OCI-LY7 (cell line): ENCODE measurements around the gene CFAP119. TPM values are rescaled to one million over a fixed set of nuclear protein-coding genes. Genes with fewer than 3 reads are reported as not detected.

ENCODE experiments used
- BruUV-seq: library from RNA; stranded (reverse); fragments of 400-500 nt; replicated peaks from 2 replicates; lab custom pipeline; 2021; lab: Mats Ljungman, UMichigan
- CTCF ChIA-PET: fragments of 300-600 bp; sonication (Branson Sonifier 250); formaldehyde crosslinking; loops from one replicate; lab custom pipeline; 2022; ENCODE audit warnings: antibody characterized with exemption; ENCODE audit not compliant: unreplicated experiment; lab: Charles Lee
- POLR2A ChIA-PET: fragments of 300-600 bp; sonication (Branson Sonifier 250); formaldehyde crosslinking; loops from one replicate; lab custom pipeline; 2022; ENCODE audit warnings: antibody characterized with exemption; lab: Charles Lee
- DNase-seq: peaks from one replicate; pipeline ENCODE4 v3.0.0-alpha.2; 2015; ENCODE audit warnings: low spot score
- H2AFZ ChIP-seq: fragments of 200-600 bp; sonication (generic), shearing (Covaris generic); 2 replicates; pipeline ENCODE4 v1.6.1; 2014; ENCODE audit warnings: mild to moderate bottlenecking, antibody characterized with exemption, low read length, moderate library complexity
- H3K27ac ChIP-seq: fragments of 200-600 bp; sonication (generic); 2 replicates; pipeline ENCODE4 v1.5.1; 2014; ENCODE audit warnings: mixed run types, low read depth, mild to moderate bottlenecking, moderate library complexity, low read length, inconsistent platforms; ENCODE audit not compliant: poor library complexity, severe bottlenecking
- H3K36me3 ChIP-seq: fragments of 200-600 bp; sonication (generic); 2 replicates; pipeline ENCODE4 v1.6.1; 2014; ENCODE audit warnings: mild to moderate bottlenecking, antibody characterized with exemption, low read length, moderate library complexity, mixed read lengths; ENCODE audit not compliant: insufficient read depth
- H3K4me1 ChIP-seq: fragments of 200-600 bp; sonication (generic); 2 replicates; pipeline ENCODE4 v1.5.1; 2014; ENCODE audit warnings: mild to moderate bottlenecking, low read length; ENCODE audit not compliant: insufficient read depth, poor library complexity, severe bottlenecking
- H3K4me2 ChIP-seq: fragments of 200-600 bp; sonication (generic); 2 replicates; pipeline ENCODE4 v1.6.1; 2014; ENCODE audit warnings: mild to moderate bottlenecking, low read length
- H3K4me3 ChIP-seq: fragments of 200-600 bp; sonication (generic); 2 replicates; pipeline ENCODE4 v1.5.1; 2014; ENCODE audit warnings: mild to moderate bottlenecking, low read depth, low read length; ENCODE audit not compliant: poor library complexity, severe bottlenecking
- H3K79me2 ChIP-seq: fragments of 200-600 bp; sonication (generic); 2 replicates; pipeline ENCODE4 v1.6.1; 2016; ENCODE audit warnings: low read depth, mild to moderate bottlenecking, low read length, moderate library complexity, mixed read lengths; ENCODE audit not compliant: insufficient read depth
- H3K9me2 ChIP-seq: fragments of 200-600 bp; sonication (generic); 2 replicates; pipeline ENCODE4 v1.6.1; 2016; ENCODE audit warnings: mild to moderate bottlenecking, low read length, mixed read lengths; ENCODE audit not compliant: insufficient read depth
- H3K9me3 ChIP-seq: fragments of 200-600 bp; sonication (generic); 2 replicates; pipeline ENCODE4 v1.6.1; 2014; ENCODE audit warnings: mild to moderate bottlenecking, mixed run types, low read length, mixed read lengths
- H4K20me1 ChIP-seq: fragments of 200-600 bp; sonication (generic); 2 replicates; pipeline ENCODE4 v1.6.1; 2014; ENCODE audit warnings: mild to moderate bottlenecking, antibody characterized with exemption, low read length, moderate library complexity, mixed read lengths; ENCODE audit not compliant: insufficient read depth
- EZH2phosphoT487 ChIP-seq: fragments of 200-600 bp; sonication (generic); IDR thresholded peaks from 2 replicates; pipeline ENCODE4 v1.6.1; 2018; ENCODE audit warnings: low read depth, borderline replicate concordance, mild to moderate bottlenecking, mixed run types, antibody characterized with exemption, low read length, moderate library complexity, mixed read lengths
- intact Hi-C: fragments of 100-400 bp; cut with micrococcal nuclease; formaldehyde crosslinking; loops from one replicate; pipeline ENCODE4 v1.10.0; 2022; ENCODE audit not compliant: unreplicated experiment
- total RNA-seq, 2 experiments: library from RNA; depleted of rRNA in 1 of 2; stranded (reverse); fragments of >200 nt in 1 of 2; shearing (Covaris generic) in 1 of 2; gene quantifications; 2 replicates each; pipeline ENCODE4 v1.2.3, GENCODE V29; 2014 to 2022
- TF ChIP-seq, protein P1 (sequence below): fragments of 200-600 bp; sonication (generic); conservative IDR thresholded peaks from 2 replicates; pipeline ENCODE4 v1.5.1; 2014; ENCODE audit warnings: mild to moderate bottlenecking, antibody characterized with exemption, low read length, moderate library complexity, mixed read lengths

The CFAP119 gene
- total RNA-seq, 2 experiments from 2014 or later = 25.0 to 27.4 TPM

DNA sequence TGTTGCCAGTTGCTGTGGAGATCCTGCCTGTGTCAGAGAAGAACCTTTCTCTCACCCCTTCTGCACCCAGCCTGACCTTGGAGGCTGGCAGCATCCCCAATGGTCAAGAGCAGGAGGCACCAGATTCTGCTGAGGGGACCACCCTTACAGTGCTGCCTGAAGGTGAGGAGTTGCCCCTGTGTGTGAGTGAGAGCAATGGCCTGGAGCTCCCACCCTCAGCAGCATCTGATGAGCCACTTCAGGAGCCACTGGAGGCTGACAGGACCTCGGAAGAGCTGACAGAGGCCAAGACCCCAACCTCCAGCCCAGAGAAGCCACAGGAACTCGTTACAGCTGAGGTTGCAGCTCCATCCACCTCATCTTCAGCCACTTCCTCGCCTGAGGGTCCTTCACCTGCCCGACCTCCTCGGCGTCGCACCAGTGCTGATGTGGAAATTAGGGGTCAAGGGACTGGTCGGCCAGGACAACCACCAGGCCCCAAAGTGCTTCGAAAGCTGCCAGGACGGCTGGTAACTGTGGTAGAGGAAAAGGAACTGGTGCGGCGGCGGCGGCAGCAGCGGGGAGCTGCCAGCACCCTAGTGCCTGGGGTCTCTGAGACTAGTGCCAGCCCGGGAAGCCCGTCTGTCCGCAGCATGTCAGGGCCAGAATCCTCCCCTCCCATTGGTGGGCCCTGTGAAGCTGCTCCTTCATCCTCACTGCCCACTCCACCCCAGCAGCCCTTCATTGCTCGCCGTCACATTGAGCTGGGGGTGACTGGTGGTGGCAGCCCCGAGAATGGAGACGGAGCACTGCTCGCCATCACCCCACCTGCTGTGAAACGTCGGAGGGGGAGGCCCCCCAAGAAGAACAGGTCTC lies 23.8 kb downstream of the CFAP119 start:
- DNase-seq = no peak
- no peaks in the 10 kb centered on the region for H3K4me1 ChIP-seq
- intact Hi-C loops = no loop called here

DNA sequence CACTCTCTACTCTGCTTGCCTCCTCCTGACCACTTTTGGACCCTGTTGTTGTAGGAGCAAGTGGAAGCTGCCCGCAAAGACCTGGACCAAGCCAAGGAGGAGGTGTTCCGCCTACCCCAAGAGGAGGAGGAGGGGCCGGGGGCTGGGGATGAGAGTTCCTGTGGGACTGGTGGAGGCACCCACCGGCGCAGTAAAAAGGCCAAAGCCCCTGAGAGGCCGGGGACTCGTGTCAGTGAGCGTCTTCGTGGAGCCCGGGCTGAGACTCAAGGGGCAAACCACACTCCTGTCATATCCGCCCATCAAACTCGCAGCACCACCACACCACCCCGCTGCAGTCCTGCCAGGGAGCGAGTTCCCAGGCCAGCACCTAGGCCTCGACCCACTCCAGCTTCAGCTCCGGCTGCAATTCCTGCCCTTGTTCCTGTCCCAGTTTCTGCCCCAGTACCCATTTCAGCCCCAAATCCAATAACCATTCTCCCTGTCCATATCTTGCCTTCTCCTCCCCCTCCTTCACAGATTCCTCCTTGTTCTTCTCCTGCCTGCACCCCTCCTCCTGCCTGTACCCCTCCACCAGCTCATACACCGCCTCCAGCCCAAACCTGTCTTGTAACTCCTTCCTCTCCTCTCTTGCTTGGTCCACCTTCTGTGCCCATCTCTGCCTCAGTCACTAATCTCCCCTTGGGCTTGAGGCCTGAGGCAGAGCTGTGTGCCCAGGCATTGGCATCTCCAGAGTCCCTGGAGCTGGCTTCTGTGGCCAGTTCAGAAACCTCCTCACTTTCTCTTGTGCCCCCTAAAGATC lies 24.7 kb downstream of the CFAP119 start:
- no TSS peak for BruUV-seq
- CTCF ChIA-PET = no interaction called here
- Histone ChIP-seq H4K20me1 (no peaks in the 10 kb centered on the region), H3K9me2 (no peaks in the 10 kb centered on the region), H3K4me2 (no peak overlapping the region), H3K4me3 (no peak overlapping the region), H3K4me1 (no peaks in the 10 kb centered on the region), H3K27ac (no peak overlapping the region), H3K36me3 (peaks cover 98% of the 10 kb centered on the region), H3K79me2 (no peaks in the 10 kb centered on the region), H2AFZ (no peak overlapping the region), H3K9me3 (no peaks in the 10 kb centered on the region)
- TF ChIP-seq EZH2phosphoT487 = no peak
- TF ChIP-seq, protein P1, sequence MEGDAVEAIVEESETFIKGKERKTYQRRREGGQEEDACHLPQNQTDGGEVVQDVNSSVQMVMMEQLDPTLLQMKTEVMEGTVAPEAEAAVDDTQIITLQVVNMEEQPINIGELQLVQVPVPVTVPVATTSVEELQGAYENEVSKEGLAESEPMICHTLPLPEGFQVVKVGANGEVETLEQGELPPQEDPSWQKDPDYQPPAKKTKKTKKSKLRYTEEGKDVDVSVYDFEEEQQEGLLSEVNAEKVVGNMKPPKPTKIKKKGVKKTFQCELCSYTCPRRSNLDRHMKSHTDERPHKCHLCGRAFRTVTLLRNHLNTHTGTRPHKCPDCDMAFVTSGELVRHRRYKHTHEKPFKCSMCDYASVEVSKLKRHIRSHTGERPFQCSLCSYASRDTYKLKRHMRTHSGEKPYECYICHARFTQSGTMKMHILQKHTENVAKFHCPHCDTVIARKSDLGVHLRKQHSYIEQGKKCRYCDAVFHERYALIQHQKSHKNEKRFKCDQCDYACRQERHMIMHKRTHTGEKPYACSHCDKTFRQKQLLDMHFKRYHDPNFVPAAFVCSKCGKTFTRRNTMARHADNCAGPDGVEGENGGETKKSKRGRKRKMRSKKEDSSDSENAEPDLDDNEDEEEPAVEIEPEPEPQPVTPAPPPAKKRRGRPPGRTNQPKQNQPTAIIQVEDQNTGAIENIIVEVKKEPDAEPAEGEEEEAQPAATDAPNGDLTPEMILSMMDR = no peak
- no peak for DNase-seq
- POLR2A ChIA-PET = no interaction called here
- intact Hi-C loops = no loop called here

More for the DNA sequence above, 23.8 kb downstream of the CFAP119 start:
- H4K20me1 ChIP-seq = no peaks in the 10 kb centered on the region
- H3K4me3 ChIP-seq = no peak overlapping the region
- H3K9me3 ChIP-seq = no peaks in the 10 kb centered on the region
- no peak overlapping the region for H3K27ac ChIP-seq
- H2AFZ ChIP-seq = no peak overlapping the region
- peaks cover 93% of the 10 kb centered on the region for H3K36me3 ChIP-seq
- ChIA-PET POLR2A (no interaction called here), CTCF (no interaction called here)
- BruUV-seq = TSS peak; percentile 51
- H3K79me2 ChIP-seq = no peaks in the 10 kb centered on the region
- no peak overlapping the region for H3K4me2 ChIP-seq
- no peaks in the 10 kb centered on the region for H3K9me2 ChIP-seq
- no peak for TF ChIP-seq EZH2phosphoT487
- TF ChIP-seq, protein P1 = no peak
